ENCODE measurements around the gene SYNRG. TPM values are rescaled to one million over a fixed set of nuclear protein-coding genes. Genes with fewer than 3 reads are reported as not detected.

The SYNRG gene
- total RNA-seq, 1 donor from 2014 or later: 10.4 TPM

- no peak overlapping the region for H3K4me3 ChIP-seq (ENCODE audit: low read depth, low read length)
- peak; percentile 27 for DNase-seq (ENCODE audit: low read depth)
- peak; percentile 73 for TF ChIP-seq CTCF (conservative IDR thresholded peaks at IDR 0.05; ENCODE audit: low read depth, low read length)
Observed at GRCh38 chr17:37570527-37571093, 38.6 kb downstream of the SYNRG start.

- H3K4me3 ChIP-seq (ENCODE audit: low read depth, low read length): no peak overlapping the region
- no peak for TF ChIP-seq CTCF (conservative IDR thresholded peaks at IDR 0.05; ENCODE audit: low read depth, low read length)
- no peak for DNase-seq (ENCODE audit: low read depth)
Observed at GRCh38 chr17:37568350-37569053, 40.7 kb downstream of the SYNRG start.

- no peak overlapping the region for H3K4me3 ChIP-seq (ENCODE audit: low read depth, low read length)
- DNase-seq (ENCODE audit: low read depth): no peak
- no peak for TF ChIP-seq CTCF (conservative IDR thresholded peaks at IDR 0.05; ENCODE audit: low read depth, low read length)
Observed at GRCh38 chr17:37567538-37567937, 41.7 kb downstream of the SYNRG start.

GRCh38 chr17:37567137-37567536 lies 42.1 kb downstream of the SYNRG start:
- H3K4me3 ChIP-seq (ENCODE audit: low read depth, low read length): no peak overlapping the region
- no peak for TF ChIP-seq CTCF (conservative IDR thresholded peaks at IDR 0.05; ENCODE audit: low read depth, low read length)
- DNase-seq (ENCODE audit: low read depth): no peak

- no peak for TF ChIP-seq CTCF (conservative IDR thresholded peaks at IDR 0.05; ENCODE audit: low read depth, low read length)
- no peak for DNase-seq (ENCODE audit: low read depth)
- no peak overlapping the region for H3K4me3 ChIP-seq (ENCODE audit: low read depth, low read length)
Observed at GRCh38 chr17:37564252-37564651, 45.0 kb downstream of the SYNRG start.

GRCh38 chr17:37562016-37562745 lies 47.0 kb downstream of the SYNRG start:
- no peak overlapping the region for H3K4me3 ChIP-seq (ENCODE audit: low read depth, low read length)
- no peak for DNase-seq (ENCODE audit: low read depth)
- no peak for TF ChIP-seq CTCF (conservative IDR thresholded peaks at IDR 0.05; ENCODE audit: low read depth, low read length)
